Liver (tissue), 9 donors: ENCODE data around the gene PRKAA1. TPM values are rescaled to one million over a fixed set of nuclear protein-coding genes. Genes with fewer than 3 reads are reported as not detected.
A peak's percentile ranks its signal among the peaks of the same experiment; 100 is the strongest.

Source experiments
- DNase-seq: peaks from one replicate; pipeline ENCODE4 v3.0.0-alpha.2; 2017; ENCODE audit warnings: low spot score
- H3K27ac ChIP-seq, 2 donors: one replicate each; pipeline ENCODE4 v1.7.0; 2013; ENCODE audit warnings: inconsistent platforms in 2 of 2, low read length in 2 of 2, control low read depth in 1 of 2, low read depth in 1 of 2, mild to moderate bottlenecking in 1 of 2
- H3K27me3 ChIP-seq, 4 donors: one replicate each; pipeline versions ENCODE4 v1.6.1 to v1.7.0; 2013; ENCODE audit warnings: low read length in 3 of 4, inconsistent platforms in 1 of 4, mild to moderate bottlenecking in 1 of 4, moderate library complexity in 1 of 4; ENCODE audit not compliant: control insufficient read depth in 4 of 4, insufficient read depth in 4 of 4
- H3K36me3 ChIP-seq, 4 donors: one replicate each; pipeline versions ENCODE4 v1.6.1 to v1.7.0; 2013; ENCODE audit warnings: low read length in 3 of 4, mild to moderate bottlenecking in 3 of 4, low read depth in 1 of 4, moderate library complexity in 1 of 4; ENCODE audit not compliant: control insufficient read depth in 4 of 4, insufficient read depth in 3 of 4
- H3K4me1 ChIP-seq, 4 donors: one replicate each; pipeline versions ENCODE4 v1.6.1 to v1.7.0; 2013; ENCODE audit warnings: low read length in 3 of 4, mild to moderate bottlenecking in 3 of 4, moderate library complexity in 1 of 4; ENCODE audit not compliant: control insufficient read depth in 4 of 4, insufficient read depth in 4 of 4
- H3K4me3 ChIP-seq, 3 donors: one replicate each; pipeline versions ENCODE4 v1.6.1 to v1.7.0; 2013; ENCODE audit warnings: low read length in 3 of 3, control low read depth in 1 of 3, low read depth in 1 of 3, mild to moderate bottlenecking in 1 of 3
- H3K9ac ChIP-seq, 2 donors: one replicate each; pipeline ENCODE4 v1.7.0; 2013; ENCODE audit warnings: low read length in 2 of 2, mild to moderate bottlenecking in 2 of 2, moderate library complexity in 2 of 2, control low read depth in 1 of 2, low read depth in 1 of 2
- H3K9me3 ChIP-seq, 4 donors: one replicate each; pipeline versions ENCODE4 v1.6.1 to v1.7.0; 2013; ENCODE audit warnings: low read length in 3 of 4; ENCODE audit not compliant: control insufficient read depth in 4 of 4
- ATF3 ChIP-seq: IDR thresholded peaks from 2 replicates; pipeline ENCODE4 v1.6.1; 2016; ENCODE audit warnings: antibody characterized with exemption
- EGR1 ChIP-seq, 2 donors: IDR thresholded peaks; 2 replicates each; pipeline ENCODE4 v1.6.1; 2016 to 2018; ENCODE audit warnings: antibody characterized with exemption in 2 of 2, low read depth in 2 of 2
- FOXA2 ChIP-seq: IDR thresholded peaks from 2 replicates; pipeline ENCODE4 v1.6.1; 2016; ENCODE audit warnings: antibody characterized with exemption
- HNF4A ChIP-seq, 2 donors: conservative IDR thresholded peaks; 2 replicates each; pipeline ENCODE4 v1.6.1; 2016; ENCODE audit warnings: antibody characterized with exemption in 2 of 2, mild to moderate bottlenecking in 2 of 2
- JUND ChIP-seq, 2 donors: IDR thresholded peaks; 2 replicates each; pipeline ENCODE4 v1.6.1; 2016; ENCODE audit warnings: antibody characterized with exemption in 2 of 2
- NR2F2 ChIP-seq: IDR thresholded peaks from 2 replicates; pipeline ENCODE4 v1.6.1; 2016; ENCODE audit warnings: antibody characterized with exemption
- RAD21 ChIP-seq, 2 donors: IDR thresholded peaks; 2 replicates each; pipeline ENCODE4 v1.6.1; 2016; ENCODE audit warnings: antibody characterized with exemption in 2 of 2, mild to moderate bottlenecking in 2 of 2
- REST ChIP-seq: IDR thresholded peaks from 2 replicates; pipeline ENCODE4 v1.6.1; 2016; ENCODE audit warnings: antibody characterized with exemption, mild to moderate bottlenecking
- RXRA ChIP-seq, 2 donors: IDR thresholded peaks; 2 replicates each; pipeline ENCODE4 v1.6.1; 2017 to 2018; ENCODE audit warnings: antibody characterized with exemption in 2 of 2, mild to moderate bottlenecking in 1 of 2
- SP1 ChIP-seq: IDR thresholded peaks from 2 replicates; pipeline ENCODE4 v1.6.1; 2018; ENCODE audit warnings: antibody characterized with exemption, mild to moderate bottlenecking
- TAF1 ChIP-seq: conservative IDR thresholded peaks from 2 replicates; pipeline ENCODE4 v1.6.1; 2016; ENCODE audit warnings: antibody characterized with exemption, mild to moderate bottlenecking
- YY1 ChIP-seq: IDR thresholded peaks from 2 replicates; pipeline ENCODE4 v1.6.1; 2016; ENCODE audit warnings: antibody characterized with exemption, mild to moderate bottlenecking
- WGBS: extraction: QIAGEN DNeasy Blood & Tissue Kit; methylation state at CpG from one replicate; pipeline ENCODE4 v1.1.7; 2013; 5-methylcytosine and 5-hydroxymethylcytosine counted together
- polyA plus RNA-seq, 2 donors: library from polyadenylated mRNA; stranded (reverse) in 1 of 2; unstranded in 1 of 2; fragments of 200-250 nt in 1 of 2; fragments of >200 nt in 1 of 2; fragmentation: Nextera tagmentation in 1 of 2; extraction: Ambion mirVana in 1 of 2; gene quantifications; one replicate each; pipeline versions ENCODE4 v1.2.1 to v1.2.3, GENCODE V29; 2013 to 2015
- total RNA-seq, 2 donors: library from RNA; depleted of rRNA; stranded (reverse); fragments of >200 nt; gene quantifications; one replicate each; pipeline ENCODE4 v1.2.3, GENCODE V29; 2014
- TF ChIP-seq, protein P1 (sequence below): IDR thresholded peaks from 2 replicates; pipeline ENCODE4 v1.6.1; 2016; ENCODE audit warnings: antibody characterized with exemption
- TF ChIP-seq, protein P2 (sequence below): IDR thresholded peaks from 2 replicates; pipeline ENCODE4 v1.6.1; 2016; ENCODE audit warnings: antibody characterized with exemption
- TF ChIP-seq, protein P3 (sequence below): fragments of 150-350 bp; IDR thresholded peaks from 2 replicates; pipeline ENCODE4 v1.5.1; 2017; ENCODE audit warnings: improper control_type of control experiment, low read depth, low read length; ENCODE audit not compliant: missing input control
- donor health status: healthy.
- donor health status: healthy.
- donor health status: healthy.
- donor health status: healthy.
- donor health status: healthy.

The PRKAA1 gene
- total and polyA plus RNA-seq, 4 donors, result 23.7 to 105 (median 42.4) TPM

GRCh38 chr5:40755093-40755406 lies 43.1 kb downstream of the PRKAA1 start:
- Histone ChIP-seq H3K4me1 (peaks cover 0 to 18% (median 9%) of the 10 kb centered on the region in 4 donors), H3K36me3 (peaks cover 0 to 2% (median 2%) of the 10 kb centered on the region in 4 donors), H3K9ac (peak overlapping the region; percentile 93 to 99), H3K27ac (peak overlapping the region; percentile 87 to 91), H3K9me3 (no peaks in the 10 kb centered on the region), H3K27me3 (no peaks in the 10 kb centered on the region), H3K4me3 (peak overlapping the region; percentile 68 to 98 (median 97))
- peak; percentile 65 for DNase-seq
- TF ChIP-seq, protein P1, sequence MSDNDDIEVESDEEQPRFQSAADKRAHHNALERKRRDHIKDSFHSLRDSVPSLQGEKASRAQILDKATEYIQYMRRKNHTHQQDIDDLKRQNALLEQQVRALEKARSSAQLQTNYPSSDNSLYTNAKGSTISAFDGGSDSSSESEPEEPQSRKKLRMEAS, result no peak
- TF ChIP-seq REST (no peak), SP1 (no peak), YY1 (no peak), TAF1 (peak; percentile 66), HNF4A (conservative IDR thresholded peaks at IDR 0.05) (no peak), NR2F2 (no peak), EGR1 (IDR thresholded peaks at IDR 0.05; ENCODE audit: low read depth in 2 of 2) (no peak), ATF3 (no peak), FOXA2 (no peak), RAD21 (IDR thresholded peaks at IDR 0.05) (peak; percentile 77 to 83), RXRA (IDR thresholded peaks at IDR 0.05) (no peak)
- TF ChIP-seq, protein P2, sequence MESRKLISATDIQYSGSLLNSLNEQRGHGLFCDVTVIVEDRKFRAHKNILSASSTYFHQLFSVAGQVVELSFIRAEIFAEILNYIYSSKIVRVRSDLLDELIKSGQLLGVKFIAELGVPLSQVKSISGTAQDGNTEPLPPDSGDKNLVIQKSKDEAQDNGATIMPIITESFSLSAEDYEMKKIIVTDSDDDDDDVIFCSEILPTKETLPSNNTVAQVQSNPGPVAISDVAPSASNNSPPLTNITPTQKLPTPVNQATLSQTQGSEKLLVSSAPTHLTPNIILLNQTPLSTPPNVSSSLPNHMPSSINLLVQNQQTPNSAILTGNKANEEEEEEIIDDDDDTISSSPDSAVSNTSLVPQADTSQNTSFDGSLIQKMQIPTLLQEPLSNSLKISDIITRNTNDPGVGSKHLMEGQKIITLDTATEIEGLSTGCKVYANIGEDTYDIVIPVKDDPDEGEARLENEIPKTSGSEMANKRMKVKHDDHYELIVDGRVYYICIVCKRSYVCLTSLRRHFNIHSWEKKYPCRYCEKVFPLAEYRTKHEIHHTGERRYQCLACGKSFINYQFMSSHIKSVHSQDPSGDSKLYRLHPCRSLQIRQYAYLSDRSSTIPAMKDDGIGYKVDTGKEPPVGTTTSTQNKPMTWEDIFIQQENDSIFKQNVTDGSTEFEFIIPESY, result no peak
- TF ChIP-seq, protein P3, sequence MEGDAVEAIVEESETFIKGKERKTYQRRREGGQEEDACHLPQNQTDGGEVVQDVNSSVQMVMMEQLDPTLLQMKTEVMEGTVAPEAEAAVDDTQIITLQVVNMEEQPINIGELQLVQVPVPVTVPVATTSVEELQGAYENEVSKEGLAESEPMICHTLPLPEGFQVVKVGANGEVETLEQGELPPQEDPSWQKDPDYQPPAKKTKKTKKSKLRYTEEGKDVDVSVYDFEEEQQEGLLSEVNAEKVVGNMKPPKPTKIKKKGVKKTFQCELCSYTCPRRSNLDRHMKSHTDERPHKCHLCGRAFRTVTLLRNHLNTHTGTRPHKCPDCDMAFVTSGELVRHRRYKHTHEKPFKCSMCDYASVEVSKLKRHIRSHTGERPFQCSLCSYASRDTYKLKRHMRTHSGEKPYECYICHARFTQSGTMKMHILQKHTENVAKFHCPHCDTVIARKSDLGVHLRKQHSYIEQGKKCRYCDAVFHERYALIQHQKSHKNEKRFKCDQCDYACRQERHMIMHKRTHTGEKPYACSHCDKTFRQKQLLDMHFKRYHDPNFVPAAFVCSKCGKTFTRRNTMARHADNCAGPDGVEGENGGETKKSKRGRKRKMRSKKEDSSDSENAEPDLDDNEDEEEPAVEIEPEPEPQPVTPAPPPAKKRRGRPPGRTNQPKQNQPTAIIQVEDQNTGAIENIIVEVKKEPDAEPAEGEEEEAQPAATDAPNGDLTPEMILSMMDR, result peak; percentile 55
- under 1% methylated on average over 11 of the region's 11 CpGs for WGBS

DNA sequence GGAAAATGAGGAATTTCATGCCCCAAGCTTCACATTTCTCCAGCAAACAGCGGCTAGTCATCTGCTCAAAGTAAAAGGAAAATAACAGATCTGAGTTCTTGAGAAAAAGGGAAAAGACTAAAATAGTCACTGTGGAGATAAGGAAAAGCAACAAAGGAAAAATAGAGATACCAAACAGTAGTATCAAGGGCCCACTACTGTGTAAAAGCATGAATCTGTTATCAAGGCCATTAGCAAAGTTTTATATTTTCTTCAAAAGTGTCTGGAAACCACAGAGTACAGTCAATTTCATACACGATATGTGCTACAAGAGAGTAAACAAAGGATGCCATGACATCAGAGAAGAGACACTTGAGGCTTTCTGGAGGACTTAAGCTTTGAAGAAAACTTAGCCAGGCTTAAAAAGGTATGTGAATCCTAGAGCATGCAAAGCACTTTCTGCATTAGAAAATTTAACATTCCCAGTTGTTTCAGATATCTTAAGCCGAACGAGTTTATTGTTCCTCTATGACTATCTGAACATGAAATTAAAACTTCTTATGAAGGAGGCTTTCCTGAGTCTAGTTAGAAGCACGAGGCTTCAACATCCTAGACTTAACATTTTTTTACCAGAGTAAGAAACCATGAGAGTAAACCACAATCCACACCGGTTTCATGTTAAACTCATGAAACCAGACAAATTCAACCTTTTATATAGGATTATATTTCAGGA lies 43.6 kb downstream of the PRKAA1 start:
- no peaks in the 10 kb centered on the region for H3K27me3 ChIP-seq
- peak overlapping the region; percentile 93 to 99 for H3K9ac ChIP-seq
- peaks cover 0 to 18% (median 9%) of the 10 kb centered on the region in 4 donors for H3K4me1 ChIP-seq
- 13% methylated on average over 6 of the region's 6 CpGs for WGBS
- DNase-seq, result no peak
- H3K36me3 ChIP-seq, result peaks cover 0 to 2% (median 2%) of the 10 kb centered on the region in 4 donors
- TF ChIP-seq JUND (IDR thresholded peaks at IDR 0.05), result no peak
- TF ChIP-seq HNF4A (conservative IDR thresholded peaks at IDR 0.05), result no peak
- no peak for TF ChIP-seq ATF3
- TF ChIP-seq EGR1 (IDR thresholded peaks at IDR 0.05; ENCODE audit: low read depth in 2 of 2), result no peak
- TF ChIP-seq, protein P1, result no peak
- no peak for TF ChIP-seq REST
- TF ChIP-seq TAF1, result no peak
- TF ChIP-seq, protein P3, result no peak
- peak overlapping the region; percentile 68 to 98 (median 97) for H3K4me3 ChIP-seq
- H3K9me3 ChIP-seq, result no peaks in the 10 kb centered on the region
- H3K27ac ChIP-seq, result peak overlapping the region; percentile 87 to 91
